Sigmoid colon (tissue), 7 donors: Measurements from ENCODE around the gene C19orf47. TPM values are rescaled to one million over a fixed set of nuclear protein-coding genes. Genes with fewer than 3 reads are reported as not detected.

ENCODE experiments used
- DNase-seq: peaks from one replicate; pipeline ENCODE4 v3.0.0-alpha.2; 2019
- H3K27ac ChIP-seq, 4 donors: fragments of 200-600 bp; sonication (generic); one replicate each; pipeline ENCODE4 v1.5.1; 2016 to 2019; ENCODE audit warnings: mild to moderate bottlenecking in 1 of 4
- H3K27me3 ChIP-seq, 3 donors: fragments of 200-600 bp; sonication (generic); one replicate each; pipeline ENCODE4 v1.5.1; 2019; ENCODE audit warnings: mild to moderate bottlenecking in 1 of 3
- H3K36me3 ChIP-seq, 4 donors: fragments of 200-600 bp; sonication (generic); one replicate each; pipeline ENCODE4 v1.5.1; 2016 to 2019
- H3K4me1 ChIP-seq, 4 donors: fragments of 200-600 bp; sonication (generic); one replicate each; pipeline ENCODE4 v1.5.1; 2017 to 2019
- H3K4me3 ChIP-seq, 4 donors: fragments of 200-600 bp; sonication (generic); one replicate each; pipeline ENCODE4 v1.5.1; 2017 to 2019; ENCODE audit warnings: mild to moderate bottlenecking in 2 of 4, moderate library complexity in 1 of 4
- H3K9me3 ChIP-seq, 4 donors: fragments of 200-600 bp in 3 of 4; sonication (generic) in 3 of 4; one replicate each; pipeline versions ENCODE4 v1.5.1 to v1.6.1; 2013 to 2019
- EP300 ChIP-seq, 4 donors: sonication (generic); formaldehyde crosslinking; IDR thresholded peaks; one replicate each; pipeline ENCODE4 v1.6.1; 2017; ENCODE audit warnings: antibody characterized with exemption in 4 of 4
- POLR2A ChIP-seq, 2 donors: fragments of 450-650 bp; IDR thresholded peaks; one replicate each; pipeline ENCODE4 v1.6.1; 2016; ENCODE audit warnings: antibody characterized with exemption in 2 of 2, mild to moderate bottlenecking in 2 of 2, moderate library complexity in 2 of 2
- POLR2AphosphoS5 ChIP-seq, 4 donors: sonication (generic); formaldehyde crosslinking; IDR thresholded peaks; one replicate each; pipeline ENCODE4 v1.6.1; 2017; ENCODE audit warnings: antibody characterized with exemption in 4 of 4
- WGBS, 2 donors: extraction: QIAGEN DNeasy Blood & Tissue Kit; methylation state at CpG; one replicate each; pipeline ENCODE4 v1.1.7; 2013; 5-methylcytosine and 5-hydroxymethylcytosine counted together
- intact Hi-C: fragments of 100-400 bp; cut with DNase I; formaldehyde crosslinking; loops from one replicate; pipeline ENCODE4 v1.15.1; 2023
- polyA plus RNA-seq, 3 donors: library from polyadenylated mRNA; stranded (reverse); fragments of 200-250 nt; gene quantifications; one replicate each; pipeline ENCODE4 v1.2.3, GENCODE V29; 2013
- total RNA-seq, 4 donors: library from RNA; depleted of rRNA; stranded (reverse); fragments of >200 nt; gene quantifications; one replicate each; pipeline ENCODE4 v1.1.0, GENCODE V29; 2016
- TF ChIP-seq, protein P1 (sequence below), 4 experiments: fragments of 450-650 bp in 3 of 4; fragments of 200-600 bp in 1 of 4; IDR thresholded peaks; one replicate each; pipeline ENCODE4 v1.5.1; 2016 to 2019; ENCODE audit warnings: antibody characterized with exemption in 4 of 4, mild to moderate bottlenecking in 3 of 4, moderate library complexity in 2 of 4
- donor health status: healthy with polysubstance abuse.
- donor health status: Bipolar disorder and iron deficiency.
- donor health status: healthy.

The C19orf47 gene
- total and polyA plus RNA-seq, 7 donors, result 7.9 to 16.7 (median 10.5) TPM

DNA sequence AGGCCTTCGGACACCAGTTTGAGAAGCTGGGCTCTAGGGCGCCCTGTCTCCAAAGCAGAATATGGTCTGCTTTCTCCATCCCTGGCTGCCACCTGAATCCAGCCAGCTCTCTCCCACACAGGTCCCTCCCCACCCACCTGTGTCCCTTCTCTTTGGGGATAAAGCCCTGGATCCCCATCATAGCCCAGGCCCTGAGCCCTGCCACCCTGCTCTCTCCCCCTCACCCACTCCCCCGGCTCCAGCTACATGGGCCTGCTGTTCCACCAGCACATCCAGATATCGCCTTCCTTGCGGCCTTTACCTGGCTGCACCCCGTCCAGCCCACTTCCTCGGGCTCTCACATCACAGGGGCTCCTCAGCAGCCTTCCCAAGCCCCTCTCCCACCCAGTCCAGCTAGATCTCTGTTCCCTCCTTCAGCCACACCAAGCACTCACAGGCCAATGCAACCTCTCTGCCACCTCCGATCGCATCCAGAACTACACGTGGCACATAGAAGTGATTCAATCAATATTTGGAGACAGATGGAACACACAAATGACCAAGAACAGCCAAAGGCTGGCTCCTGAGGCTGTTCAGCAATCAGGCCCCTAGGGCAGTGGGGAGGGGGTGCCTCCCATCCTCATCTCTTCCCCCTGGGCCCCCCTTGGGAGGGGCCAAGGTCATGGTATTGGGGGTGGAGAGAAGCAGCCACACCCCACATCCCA, 70.7 kb downstream of the C19orf47 start:
- peaks cover 4 to 86% (median 79%) of the 10 kb centered on the region in 4 donors for H3K4me1 ChIP-seq
- H3K27ac ChIP-seq, result no peak overlapping the region
- no peaks in the 10 kb centered on the region for H3K27me3 ChIP-seq
- intact Hi-C loops, result no loop called here
- peak; percentile 52 for DNase-seq
- H3K4me3 ChIP-seq, result no peak overlapping the region
- no peaks in the 10 kb centered on the region for H3K9me3 ChIP-seq
- TF ChIP-seq POLR2AphosphoS5 (IDR thresholded peaks at IDR 0.05) (no peak), EP300 (IDR thresholded peaks at IDR 0.05) (no peak), POLR2A (IDR thresholded peaks at IDR 0.05) (no peak)
- TF ChIP-seq, protein P1, sequence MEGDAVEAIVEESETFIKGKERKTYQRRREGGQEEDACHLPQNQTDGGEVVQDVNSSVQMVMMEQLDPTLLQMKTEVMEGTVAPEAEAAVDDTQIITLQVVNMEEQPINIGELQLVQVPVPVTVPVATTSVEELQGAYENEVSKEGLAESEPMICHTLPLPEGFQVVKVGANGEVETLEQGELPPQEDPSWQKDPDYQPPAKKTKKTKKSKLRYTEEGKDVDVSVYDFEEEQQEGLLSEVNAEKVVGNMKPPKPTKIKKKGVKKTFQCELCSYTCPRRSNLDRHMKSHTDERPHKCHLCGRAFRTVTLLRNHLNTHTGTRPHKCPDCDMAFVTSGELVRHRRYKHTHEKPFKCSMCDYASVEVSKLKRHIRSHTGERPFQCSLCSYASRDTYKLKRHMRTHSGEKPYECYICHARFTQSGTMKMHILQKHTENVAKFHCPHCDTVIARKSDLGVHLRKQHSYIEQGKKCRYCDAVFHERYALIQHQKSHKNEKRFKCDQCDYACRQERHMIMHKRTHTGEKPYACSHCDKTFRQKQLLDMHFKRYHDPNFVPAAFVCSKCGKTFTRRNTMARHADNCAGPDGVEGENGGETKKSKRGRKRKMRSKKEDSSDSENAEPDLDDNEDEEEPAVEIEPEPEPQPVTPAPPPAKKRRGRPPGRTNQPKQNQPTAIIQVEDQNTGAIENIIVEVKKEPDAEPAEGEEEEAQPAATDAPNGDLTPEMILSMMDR (IDR thresholded peaks at IDR 0.05), result no peak
- 82 to 86% methylated on average over 10 of the region's 10 CpGs for WGBS, 2 donors
- no peaks in the 10 kb centered on the region for H3K36me3 ChIP-seq

DNA sequence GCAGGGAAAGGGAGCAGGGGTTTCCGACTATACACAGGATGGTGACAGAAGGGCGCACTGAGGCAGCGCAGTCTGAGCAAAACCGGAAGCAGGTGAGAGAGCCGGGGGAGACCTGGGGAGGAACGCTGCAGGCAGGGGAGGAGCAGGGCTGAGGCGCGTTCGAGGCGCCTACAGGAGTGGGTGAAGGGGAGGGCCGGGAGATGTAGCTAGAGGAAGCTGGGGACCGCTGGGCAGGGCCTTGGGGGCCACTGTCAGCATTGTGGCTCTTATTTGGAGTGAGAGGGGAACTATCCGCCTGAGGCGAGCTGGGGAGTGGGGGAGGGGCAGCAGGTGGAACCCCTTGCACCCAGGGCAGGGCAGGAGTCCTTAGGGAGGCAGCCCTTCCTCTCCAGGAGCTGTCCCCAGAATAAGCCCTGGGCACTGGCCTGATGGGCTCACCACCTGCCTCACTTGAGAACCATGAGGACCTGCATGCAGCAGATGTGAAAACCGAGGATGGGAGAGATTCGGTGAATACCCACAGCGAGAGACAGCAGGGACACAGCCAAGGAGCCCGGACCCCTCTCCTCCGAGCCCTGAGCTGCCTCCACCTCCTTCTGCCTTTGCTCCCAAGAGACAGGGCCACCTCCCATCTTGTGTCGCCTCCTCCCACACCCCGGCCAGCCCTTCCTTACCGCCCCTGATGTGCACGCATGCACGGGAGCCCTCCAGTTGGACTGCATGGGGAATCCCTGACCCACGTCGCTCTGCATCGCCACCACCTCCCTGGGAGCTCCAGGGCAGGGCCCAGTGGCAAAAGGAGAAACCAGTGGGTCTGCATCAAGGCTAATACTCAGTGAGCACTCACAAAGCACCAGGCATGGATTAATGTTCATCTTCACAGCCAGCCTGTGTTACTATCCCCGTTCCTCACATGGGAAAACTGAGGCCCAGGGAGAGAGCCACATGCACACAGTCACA, 73.3 kb downstream of the C19orf47 start:
- no peaks in the 10 kb centered on the region for H3K27me3 ChIP-seq
- 63 to 86% methylated on average over 28 of the region's 28 CpGs for WGBS, 2 donors
- no peaks in the 10 kb centered on the region for H3K9me3 ChIP-seq
- no peak overlapping the region for H3K27ac ChIP-seq
- H3K36me3 ChIP-seq, result no peaks in the 10 kb centered on the region
- DNase-seq, result peak; percentile 51
- H3K4me3 ChIP-seq, result no peak overlapping the region
- H3K4me1 ChIP-seq, result peaks cover 4 to 64% (median 53%) of the 10 kb centered on the region in 4 donors
- TF ChIP-seq EP300 (IDR thresholded peaks at IDR 0.05) (no peak), POLR2AphosphoS5 (IDR thresholded peaks at IDR 0.05) (no peak), POLR2A (IDR thresholded peaks at IDR 0.05) (no peak)
- TF ChIP-seq, protein P1 (IDR thresholded peaks at IDR 0.05), result no peak
- intact Hi-C loops, result no loop called here

DNA sequence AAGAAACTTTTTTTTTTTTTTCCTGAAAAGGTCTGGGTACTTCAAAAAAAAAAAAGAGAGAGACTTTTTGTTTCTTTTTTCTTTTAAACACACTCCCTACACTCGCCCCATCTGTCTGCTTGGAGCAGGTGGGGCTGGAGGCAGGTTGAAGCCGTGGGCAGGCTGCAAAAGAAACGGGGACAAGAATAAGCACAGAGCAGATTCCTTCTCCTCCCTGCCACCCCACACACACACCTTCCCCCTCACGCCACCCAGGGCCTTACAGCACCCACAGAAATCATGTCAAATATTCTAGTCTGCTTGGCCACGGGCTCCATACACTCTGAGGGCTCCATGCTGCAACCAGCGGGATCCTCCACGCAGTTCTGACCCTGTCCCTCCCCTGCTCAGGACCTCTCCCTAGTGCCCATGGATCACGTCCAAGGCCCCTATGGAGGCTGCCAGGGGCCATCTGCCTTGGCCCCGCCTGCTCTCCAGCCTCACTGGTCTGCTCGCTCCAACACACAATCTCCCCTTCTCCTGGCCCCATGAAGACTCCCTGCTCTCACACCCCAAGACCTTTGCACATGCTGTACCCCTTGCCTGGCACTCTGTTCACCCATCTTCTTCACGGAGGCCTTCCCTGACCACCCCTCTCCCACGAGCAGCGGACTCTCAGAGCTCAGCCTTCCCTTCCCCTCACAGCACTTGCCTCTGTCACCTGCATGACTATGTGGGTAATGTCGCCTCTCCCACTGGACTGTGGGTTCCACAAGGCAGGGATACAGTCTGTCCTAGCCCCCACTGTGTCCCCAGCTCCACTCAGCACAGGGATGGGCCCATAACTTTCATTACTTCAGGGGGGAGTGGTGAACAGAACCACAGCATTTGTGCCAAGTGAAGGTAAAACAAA, 74.5 kb downstream of the C19orf47 start:
- intact Hi-C loops, result no loop called here
- H3K4me1 ChIP-seq, result peaks cover 4 to 53% (median 42%) of the 10 kb centered on the region in 4 donors
- WGBS, 2 donors, result 73 to 82% methylated on average over 14 of the region's 14 CpGs
- H3K4me3 ChIP-seq, result no peak overlapping the region
- H3K27me3 ChIP-seq, result no peaks in the 10 kb centered on the region
- H3K36me3 ChIP-seq, result no peaks in the 10 kb centered on the region
- TF ChIP-seq EP300 (IDR thresholded peaks at IDR 0.05) (no peak), POLR2AphosphoS5 (IDR thresholded peaks at IDR 0.05) (no peak), POLR2A (IDR thresholded peaks at IDR 0.05) (no peak)
- TF ChIP-seq, protein P1 (IDR thresholded peaks at IDR 0.05), result no peak
- no peak for DNase-seq
- no peak overlapping the region for H3K27ac ChIP-seq
- H3K9me3 ChIP-seq, result no peaks in the 10 kb centered on the region

DNA sequence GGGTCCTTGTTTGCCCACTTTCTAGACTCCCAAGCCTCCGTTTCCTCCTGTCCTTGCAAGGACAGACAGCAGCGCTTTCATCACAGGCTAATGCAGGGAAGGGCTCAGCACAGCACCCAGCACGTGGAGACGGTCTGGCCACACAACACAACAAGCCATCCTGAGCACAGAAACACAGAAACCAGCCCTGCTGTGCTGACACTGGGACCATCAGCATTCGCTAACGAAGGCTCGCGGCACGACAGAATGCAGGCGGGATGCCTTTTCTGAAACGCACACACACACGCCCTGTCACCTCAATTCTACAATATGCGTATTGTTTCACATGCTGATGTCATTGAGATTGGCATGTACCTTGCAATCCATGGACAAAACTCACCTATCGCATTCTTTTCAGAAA, 75.9 kb downstream of the C19orf47 start:
- Histone ChIP-seq H3K9me3 (no peaks in the 10 kb centered on the region), H3K4me3 (no peak overlapping the region), H3K36me3 (no peaks in the 10 kb centered on the region), H3K27me3 (no peaks in the 10 kb centered on the region), H3K27ac (no peak overlapping the region), H3K4me1 (peaks cover 0 to 50% (median 41%) of the 10 kb centered on the region in 4 donors)
- intact Hi-C loops, result no loop called here
- 95 to 96% methylated on average over 14 of the region's 14 CpGs for WGBS, 2 donors
- no peak for DNase-seq
- TF ChIP-seq POLR2A (IDR thresholded peaks at IDR 0.05) (no peak), POLR2AphosphoS5 (IDR thresholded peaks at IDR 0.05) (no peak), EP300 (IDR thresholded peaks at IDR 0.05) (no peak)
- TF ChIP-seq, protein P1 (IDR thresholded peaks at IDR 0.05), result no peak
